HepG2 (cell line): Measurements from ENCODE around the gene JMJD6. TPM values are rescaled to one million over a fixed set of nuclear protein-coding genes. Genes with fewer than 3 reads are reported as not detected.
A peak's percentile ranks its signal among the peaks of the same experiment; 100 is the strongest.

Source experiments
- CCDC6 ChIP-seq: sonication (generic); formaldehyde crosslinking; IDR thresholded peaks from 2 replicates; pipeline ENCODE4 v1.8.1; 2022; ENCODE audit warnings: mild to moderate bottlenecking, missing genetic modification reagents, moderate library complexity
- CENPX ChIP-seq: sonication (generic); formaldehyde crosslinking; IDR thresholded peaks from 2 replicates; pipeline ENCODE4 v1.9.0; 2021; ENCODE audit warnings: mild to moderate bottlenecking, missing genetic modification reagents, moderate library complexity
- EEA1 ChIP-seq: sonication (generic); formaldehyde crosslinking; IDR thresholded peaks from 2 replicates; pipeline ENCODE4 v1.5.1; 2020; ENCODE audit warnings: mild to moderate bottlenecking, missing genetic modification reagents, borderline replicate concordance
- FLYWCH1 ChIP-seq: sonication (generic); formaldehyde crosslinking; IDR thresholded peaks from 2 replicates; pipeline ENCODE4 v1.8.1; 2023; ENCODE audit warnings: mild to moderate bottlenecking, missing genetic modification reagents
- MATR3 ChIP-seq: sonication (generic); formaldehyde crosslinking; IDR thresholded peaks from 2 replicates; pipeline ENCODE4 v1.4.0; 2020; ENCODE audit warnings: missing genetic modification reagents
- NFKB2 ChIP-seq: sonication (generic); formaldehyde crosslinking; IDR thresholded peaks from 2 replicates; pipeline ENCODE4 v1.4.0; 2020; ENCODE audit warnings: missing genetic modification reagents, borderline replicate concordance
- PHF20 ChIP-seq: sonication (generic); formaldehyde crosslinking; IDR thresholded peaks from 2 replicates; pipeline ENCODE4 v1.5.0; 2020; ENCODE audit warnings: mild to moderate bottlenecking, missing genetic modification reagents
- RAD51 ChIP-seq: fragments of 450-650 bp; IDR thresholded peaks from 2 replicates; pipeline ENCODE4 v1.6.1; 2016; ENCODE audit warnings: borderline replicate concordance
- SAP130 ChIP-seq: IDR thresholded peaks from 2 replicates; pipeline ENCODE4 v1.6.1; 2016; ENCODE audit warnings: low read depth
- TOE1 ChIP-seq: sonication (generic); formaldehyde crosslinking; IDR thresholded peaks from 2 replicates; pipeline ENCODE4 v1.4.0; 2020; ENCODE audit warnings: mild to moderate bottlenecking, missing genetic modification reagents
- ZFP41 ChIP-seq: sonication (generic); formaldehyde crosslinking; IDR thresholded peaks from 2 replicates; pipeline ENCODE4 v1.4.0; 2020; ENCODE audit warnings: mild to moderate bottlenecking, missing genetic modification reagents, borderline replicate concordance
- ZNF251 ChIP-seq: sonication (generic); formaldehyde crosslinking; IDR thresholded peaks from 2 replicates; pipeline ENCODE4 v1.9.0; 2021; ENCODE audit warnings: mild to moderate bottlenecking, missing genetic modification reagents
- ZNF83 ChIP-seq: sonication (generic); formaldehyde crosslinking; IDR thresholded peaks from 2 replicates; pipeline ENCODE4 v1.4.0; 2020; ENCODE audit warnings: missing genetic modification reagents, mild to moderate bottlenecking, borderline replicate concordance
- polyA plus RNA-seq, 8 experiments: library from polyadenylated mRNA; depleted of rRNA in 3 of 8; stranded (reverse) in 7 of 8; unstranded in 1 of 8; fragments of >200 nt; fragmentation: Illumina TruSeq in 4 of 8; extraction: Trizol in 4 of 8; gene quantifications; 2 replicates each; pipeline versions ENCODE4 v1.2.1 to v1.2.3, GENCODE V29; 2011 to 2016; ENCODE audit warnings: low read depth in 4 of 8, missing spikeins in 1 of 8, mixed read lengths in 1 of 8; ENCODE audit not compliant: insufficient read depth in 1 of 8
- total RNA-seq, 5 experiments: library from RNA; depleted of rRNA; stranded (reverse); fragments of >200 nt; fragmentation: Illumina TruSeq; extraction: Trizol; gene quantifications; 2 replicates each; pipeline ENCODE4 v1.2.3, GENCODE V29; 2016; ENCODE audit warnings: low read depth in 1 of 5
- TF ChIP-seq, protein P1 (sequence below): sonication (generic); formaldehyde crosslinking; IDR thresholded peaks from 2 replicates; pipeline ENCODE4 v1.4.0; 2020; ENCODE audit warnings: low read depth, missing genetic modification reagents
- TF ChIP-seq, protein P2 (sequence below): sonication (generic); formaldehyde crosslinking; IDR thresholded peaks from 2 replicates; pipeline ENCODE4 v1.5.0; 2020; ENCODE audit warnings: mild to moderate bottlenecking, missing genetic modification reagents, borderline replicate concordance
- TF ChIP-seq, protein P3 (sequence below): sonication (generic); formaldehyde crosslinking; IDR thresholded peaks from 2 replicates; pipeline ENCODE4 v1.8.0; 2022; ENCODE audit warnings: low read depth, missing genetic modification reagents
- TF ChIP-seq, protein P4 (sequence below): sonication (generic); formaldehyde crosslinking; IDR thresholded peaks from 2 replicates; pipeline ENCODE4 v1.4.0; 2020; ENCODE audit warnings: mild to moderate bottlenecking, missing genetic modification reagents

The JMJD6 gene
- total and polyA plus RNA-seq, 2 of the 13 experiments (the other 11 are each of a cell fraction or from before 2014, with no cell fraction given): 33.6 to 41.0 TPM

DNA sequence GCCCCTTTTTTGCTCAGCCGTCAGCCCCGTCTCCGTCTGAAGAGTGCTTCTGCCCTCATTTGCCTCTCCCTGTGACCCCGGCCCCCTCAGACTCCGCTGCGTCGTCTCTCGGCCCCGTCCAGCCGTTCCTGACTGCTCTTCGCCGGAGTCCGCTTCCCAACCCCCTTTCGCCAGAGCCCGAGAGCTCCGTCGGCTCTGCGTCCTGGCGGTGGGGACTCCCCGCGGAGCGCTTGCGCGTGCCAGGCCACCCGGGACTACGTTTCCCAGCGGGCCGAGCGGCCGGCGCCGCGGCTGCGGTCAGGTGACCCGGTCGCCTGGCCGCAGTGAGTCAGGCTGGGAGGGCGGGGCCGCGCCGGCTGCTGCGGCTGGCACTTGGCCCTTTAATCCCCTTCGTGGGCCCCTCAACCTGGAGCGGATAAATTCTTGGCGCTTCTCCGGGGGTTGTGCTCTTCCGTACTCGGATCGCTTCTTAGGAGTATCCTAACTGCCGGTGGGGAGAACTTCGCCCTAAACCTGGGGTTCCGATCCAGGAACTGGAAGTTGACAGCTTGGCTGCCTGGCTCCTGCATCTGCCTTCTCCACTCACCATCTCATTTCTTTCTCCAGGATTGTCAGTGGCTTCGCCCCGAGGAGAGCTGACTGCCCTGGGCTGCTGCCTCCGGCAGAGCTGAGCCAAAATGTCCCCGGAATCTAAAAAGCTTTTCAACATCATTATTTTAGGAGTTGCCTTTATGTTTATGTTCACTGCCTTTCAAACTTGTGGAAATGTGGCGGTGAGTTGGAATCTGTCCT, 11.5 kb upstream of the JMJD6 start, which contains the start of gene MFSD11 (continued):
- TF ChIP-seq, protein P1, sequence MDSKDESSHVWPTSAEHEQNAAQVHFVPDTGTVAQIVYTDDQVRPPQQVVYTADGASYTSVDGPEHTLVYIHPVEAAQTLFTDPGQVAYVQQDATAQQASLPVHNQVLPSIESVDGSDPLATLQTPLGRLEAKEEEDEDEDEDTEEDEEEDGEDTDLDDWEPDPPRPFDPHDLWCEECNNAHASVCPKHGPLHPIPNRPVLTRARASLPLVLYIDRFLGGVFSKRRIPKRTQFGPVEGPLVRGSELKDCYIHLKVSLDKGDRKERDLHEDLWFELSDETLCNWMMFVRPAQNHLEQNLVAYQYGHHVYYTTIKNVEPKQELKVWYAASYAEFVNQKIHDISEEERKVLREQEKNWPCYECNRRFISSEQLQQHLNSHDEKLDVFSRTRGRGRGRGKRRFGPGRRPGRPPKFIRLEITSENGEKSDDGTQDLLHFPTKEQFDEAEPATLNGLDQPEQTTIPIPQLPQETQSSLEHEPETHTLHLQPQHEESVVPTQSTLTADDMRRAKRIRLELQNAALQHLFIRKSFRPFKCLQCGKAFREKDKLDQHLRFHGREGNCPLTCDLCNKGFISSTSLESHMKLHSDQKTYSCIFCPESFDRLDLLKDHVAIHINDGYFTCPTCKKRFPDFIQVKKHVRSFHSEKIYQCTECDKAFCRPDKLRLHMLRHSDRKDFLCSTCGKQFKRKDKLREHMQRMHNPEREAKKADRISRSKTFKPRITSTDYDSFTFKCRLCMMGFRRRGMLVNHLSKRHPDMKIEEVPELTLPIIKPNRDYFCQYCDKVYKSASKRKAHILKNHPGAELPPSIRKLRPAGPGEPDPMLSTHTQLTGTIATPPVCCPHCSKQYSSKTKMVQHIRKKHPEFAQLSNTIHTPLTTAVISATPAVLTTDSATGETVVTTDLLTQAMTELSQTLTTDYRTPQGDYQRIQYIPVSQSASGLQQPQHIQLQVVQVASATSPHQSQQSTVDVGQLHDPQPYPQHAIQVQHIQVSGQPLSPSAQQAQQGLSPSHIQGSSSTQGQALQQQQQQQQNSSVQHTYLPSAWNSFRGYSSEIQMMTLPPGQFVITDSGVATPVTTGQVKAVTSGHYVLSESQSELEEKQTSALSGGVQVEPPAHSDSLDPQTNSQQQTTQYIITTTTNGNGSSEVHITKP (CRISPR knock-in tag): no peak; the same call in 1 of the 2 replicates
- TF ChIP-seq, protein P2, sequence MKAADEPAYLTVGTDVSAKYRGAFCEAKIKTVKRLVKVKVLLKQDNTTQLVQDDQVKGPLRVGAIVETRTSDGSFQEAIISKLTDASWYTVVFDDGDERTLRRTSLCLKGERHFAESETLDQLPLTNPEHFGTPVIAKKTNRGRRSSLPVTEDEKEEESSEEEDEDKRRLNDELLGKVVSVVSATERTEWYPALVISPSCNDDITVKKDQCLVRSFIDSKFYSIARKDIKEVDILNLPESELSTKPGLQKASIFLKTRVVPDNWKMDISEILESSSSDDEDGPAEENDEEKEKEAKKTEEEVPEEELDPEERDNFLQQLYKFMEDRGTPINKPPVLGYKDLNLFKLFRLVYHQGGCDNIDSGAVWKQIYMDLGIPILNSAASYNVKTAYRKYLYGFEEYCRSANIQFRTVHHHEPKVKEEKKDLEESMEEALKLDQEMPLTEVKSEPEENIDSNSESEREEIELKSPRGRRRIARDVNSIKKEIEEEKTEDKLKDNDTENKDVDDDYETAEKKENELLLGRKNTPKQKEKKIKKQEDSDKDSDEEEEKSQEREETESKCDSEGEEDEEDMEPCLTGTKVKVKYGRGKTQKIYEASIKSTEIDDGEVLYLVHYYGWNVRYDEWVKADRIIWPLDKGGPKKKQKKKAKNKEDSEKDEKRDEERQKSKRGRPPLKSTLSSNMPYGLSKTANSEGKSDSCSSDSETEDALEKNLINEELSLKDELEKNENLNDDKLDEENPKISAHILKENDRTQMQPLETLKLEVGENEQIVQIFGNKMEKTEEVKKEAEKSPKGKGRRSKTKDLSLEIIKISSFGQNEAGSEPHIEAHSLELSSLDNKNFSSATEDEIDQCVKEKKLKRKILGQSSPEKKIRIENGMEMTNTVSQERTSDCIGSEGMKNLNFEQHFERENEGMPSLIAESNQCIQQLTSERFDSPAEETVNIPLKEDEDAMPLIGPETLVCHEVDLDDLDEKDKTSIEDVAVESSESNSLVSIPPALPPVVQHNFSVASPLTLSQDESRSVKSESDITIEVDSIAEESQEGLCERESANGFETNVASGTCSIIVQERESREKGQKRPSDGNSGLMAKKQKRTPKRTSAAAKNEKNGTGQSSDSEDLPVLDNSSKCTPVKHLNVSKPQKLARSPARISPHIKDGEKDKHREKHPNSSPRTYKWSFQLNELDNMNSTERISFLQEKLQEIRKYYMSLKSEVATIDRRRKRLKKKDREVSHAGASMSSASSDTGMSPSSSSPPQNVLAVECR (CRISPR knock-in tag): peak; percentile 92
- no peak for TF ChIP-seq NFKB2 (CRISPR knock-in tag)
- TF ChIP-seq, protein P3, sequence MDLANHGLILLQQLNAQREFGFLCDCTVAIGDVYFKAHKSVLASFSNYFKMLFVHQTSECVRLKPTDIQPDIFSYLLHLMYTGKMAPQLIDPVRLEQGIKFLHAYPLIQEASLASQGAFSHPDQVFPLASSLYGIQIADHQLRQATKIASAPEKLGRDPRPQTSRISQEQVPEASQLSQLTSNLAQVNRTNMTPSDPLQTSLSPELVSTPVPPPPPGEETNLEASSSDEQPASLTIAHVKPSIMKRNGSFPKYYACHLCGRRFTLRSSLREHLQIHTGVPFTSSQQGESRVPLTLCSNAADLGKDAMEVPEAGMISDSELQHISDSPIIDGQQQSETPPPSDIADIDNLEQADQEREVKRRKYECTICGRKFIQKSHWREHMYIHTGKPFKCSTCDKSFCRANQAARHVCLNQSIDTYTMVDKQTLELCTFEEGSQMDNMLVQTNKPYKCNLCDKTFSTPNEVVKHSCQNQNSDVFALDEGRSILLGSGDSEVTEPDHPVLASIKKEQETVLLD: peak; percentile 72
- TF ChIP-seq CCDC6 (CRISPR knock-in tag): no peak
- no peak; the same call in 1 of the 2 replicates for TF ChIP-seq PHF20 (CRISPR knock-in tag)
- TF ChIP-seq ZNF83 (CRISPR knock-in tag): peak; percentile 29; the same call in 1 of the 2 replicates
- peak; percentile 94 for TF ChIP-seq SAP130 (CRISPR knock-in tag)
- TF ChIP-seq EEA1 (CRISPR knock-in tag): peak; percentile 79; the same call in 1 of the 2 replicates
- no peak for TF ChIP-seq CENPX
- TF ChIP-seq MATR3 (CRISPR knock-in tag): no peak
- TF ChIP-seq, protein P4, sequence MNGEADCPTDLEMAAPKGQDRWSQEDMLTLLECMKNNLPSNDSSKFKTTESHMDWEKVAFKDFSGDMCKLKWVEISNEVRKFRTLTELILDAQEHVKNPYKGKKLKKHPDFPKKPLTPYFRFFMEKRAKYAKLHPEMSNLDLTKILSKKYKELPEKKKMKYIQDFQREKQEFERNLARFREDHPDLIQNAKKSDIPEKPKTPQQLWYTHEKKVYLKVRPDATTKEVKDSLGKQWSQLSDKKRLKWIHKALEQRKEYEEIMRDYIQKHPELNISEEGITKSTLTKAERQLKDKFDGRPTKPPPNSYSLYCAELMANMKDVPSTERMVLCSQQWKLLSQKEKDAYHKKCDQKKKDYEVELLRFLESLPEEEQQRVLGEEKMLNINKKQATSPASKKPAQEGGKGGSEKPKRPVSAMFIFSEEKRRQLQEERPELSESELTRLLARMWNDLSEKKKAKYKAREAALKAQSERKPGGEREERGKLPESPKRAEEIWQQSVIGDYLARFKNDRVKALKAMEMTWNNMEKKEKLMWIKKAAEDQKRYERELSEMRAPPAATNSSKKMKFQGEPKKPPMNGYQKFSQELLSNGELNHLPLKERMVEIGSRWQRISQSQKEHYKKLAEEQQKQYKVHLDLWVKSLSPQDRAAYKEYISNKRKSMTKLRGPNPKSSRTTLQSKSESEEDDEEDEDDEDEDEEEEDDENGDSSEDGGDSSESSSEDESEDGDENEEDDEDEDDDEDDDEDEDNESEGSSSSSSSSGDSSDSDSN (CRISPR knock-in tag): 0 out of 2 replicates have a peak, but pooled peaks have one; percentile 16
- TF ChIP-seq ZNF251: no peak
- peak; percentile 81 for TF ChIP-seq RAD51
- 0 out of 2 replicates have a peak, but pooled peaks have one; percentile 38 for TF ChIP-seq ZFP41
- no peak for TF ChIP-seq TOE1
- 0 out of 2 replicates have a peak, but pooled peaks have one; percentile 77 for TF ChIP-seq FLYWCH1 (CRISPR knock-in tag)
